ENCODE measurements around the gene UPF3B. TPM values are rescaled to one million over a fixed set of nuclear protein-coding genes. Genes with fewer than 3 reads are reported as not detected.

Gene UPF3B
- total and polyA plus RNA-seq, 10 of the 15 experiments (the other 5 are each of a cell fraction or from before 2014, with no cell fraction given) = 5.7 to 35.3 (median 22.1) TPM

DNA sequence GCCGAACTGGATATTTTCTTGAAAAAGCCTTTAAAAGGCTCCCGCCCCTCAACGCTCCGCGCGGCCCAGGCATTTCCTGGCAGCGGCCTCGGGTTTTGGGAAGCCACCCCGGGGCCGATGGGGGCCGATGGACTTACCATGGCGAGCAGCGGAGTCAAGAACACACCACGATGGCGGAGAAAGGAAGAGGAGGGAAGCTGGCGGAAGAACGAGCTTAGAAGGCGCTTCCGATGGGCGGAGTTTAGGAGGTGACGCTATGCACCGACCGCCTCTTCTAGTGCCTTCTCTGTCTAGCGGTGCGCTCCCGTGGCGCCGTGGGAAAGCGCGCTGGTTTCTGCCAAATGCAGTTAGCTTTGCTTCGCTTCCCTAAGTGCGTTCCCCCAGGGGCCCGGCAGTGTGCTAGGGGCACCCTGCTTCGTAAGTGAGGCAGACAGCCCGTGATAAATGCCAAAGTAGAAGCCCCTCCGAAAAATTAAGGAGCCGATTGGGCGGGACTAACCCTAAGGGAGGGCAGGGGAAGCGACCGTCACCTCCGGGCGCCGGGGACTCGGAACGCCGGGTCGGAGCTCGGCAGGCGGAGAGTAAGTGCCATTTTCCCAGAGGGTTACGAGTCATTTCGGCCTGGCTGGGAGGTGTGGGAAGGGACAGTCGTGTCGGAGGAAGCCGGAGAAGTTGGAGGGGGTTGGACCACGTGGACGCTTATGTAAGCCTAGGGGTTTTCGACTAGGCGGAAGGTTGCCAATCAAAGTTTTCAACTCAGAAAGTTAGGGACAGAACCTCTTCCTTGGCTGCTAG lies 61.1 kb downstream of the UPF3B start, which contains the start of gene RPL39 (continued):
- TF ChIP-seq EGR1 (IDR thresholded peaks at IDR 0.05; ENCODE audit: borderline replicate concordance in 1 of 2, low read depth in 2 of 2, low read length in 2 of 2) (no peak), NFIC (IDR thresholded peaks at IDR 0.05; ENCODE audit: low read depth, low read length) (0 out of 2 replicates have a peak, but pooled peaks have one; percentile 20), SP1 (IDR thresholded peaks at IDR 0.05; ENCODE audit: low read depth, low read length) (peak; percentile 42), PML (IDR thresholded peaks at IDR 0.05; ENCODE audit: low read length) (peak; percentile 87; the same call in 1 of the 2 replicates), SMAD5 (IDR thresholded peaks at IDR 0.05; ENCODE audit: low read depth) (peak; percentile 89), POLR2A (IDR thresholded peaks at IDR 0.05; ENCODE audit: low read depth, low read length) (peak; percentile 96), POU2F2 (IDR thresholded peaks at IDR 0.05; ENCODE audit: borderline replicate concordance, low read depth, low read length) (peak; percentile 62; the same call in 1 of the 3 replicates), STAT1 (conservative IDR thresholded peaks at IDR 0.05) (no peak), CTCF (IDR thresholded peaks at IDR 0.05 in 2 of 3, conservative IDR thresholded peaks at IDR 0.05 in 1 of 3; ENCODE audit: control insufficient read depth in 2 of 3, extremely low read depth in 1 of 3, insufficient read depth in 1 of 3, low read depth in 3 of 3, low read length in 3 of 3) (no peak), CBFB (IDR thresholded peaks at IDR 0.05; ENCODE audit: low read depth) (peak; percentile 84; the same call in 1 of the 2 replicates), SRF (IDR thresholded peaks at IDR 0.05; ENCODE audit: low read depth in 2 of 2, low read length in 2 of 2) (peak; percentile 74 to 82), SMAD1 (IDR thresholded peaks at IDR 0.05; ENCODE audit: low read depth, partially characterized antibody) (peak; percentile 81), MLLT1 (IDR thresholded peaks at IDR 0.05) (peak; percentile 67; the same call in 1 of the 2 replicates), SUZ12 (IDR thresholded peaks at IDR 0.05; ENCODE audit: unreplicated experiment) (no peak)
